HG03280 (cell line): ENCODE results near the gene PALD1.
A peak's percentile ranks its signal among the peaks of the same experiment; 100 is the strongest.

Source experiments
- ATAC-seq: cut with Tn5 transposase; IDR thresholded peaks from one replicate; pipeline ENCODE4 v1.9.1; 2021; ENCODE audit warnings: mild to moderate bottlenecking, moderate library complexity; ENCODE audit not compliant: unreplicated experiment

The PALD1 gene

DNA sequence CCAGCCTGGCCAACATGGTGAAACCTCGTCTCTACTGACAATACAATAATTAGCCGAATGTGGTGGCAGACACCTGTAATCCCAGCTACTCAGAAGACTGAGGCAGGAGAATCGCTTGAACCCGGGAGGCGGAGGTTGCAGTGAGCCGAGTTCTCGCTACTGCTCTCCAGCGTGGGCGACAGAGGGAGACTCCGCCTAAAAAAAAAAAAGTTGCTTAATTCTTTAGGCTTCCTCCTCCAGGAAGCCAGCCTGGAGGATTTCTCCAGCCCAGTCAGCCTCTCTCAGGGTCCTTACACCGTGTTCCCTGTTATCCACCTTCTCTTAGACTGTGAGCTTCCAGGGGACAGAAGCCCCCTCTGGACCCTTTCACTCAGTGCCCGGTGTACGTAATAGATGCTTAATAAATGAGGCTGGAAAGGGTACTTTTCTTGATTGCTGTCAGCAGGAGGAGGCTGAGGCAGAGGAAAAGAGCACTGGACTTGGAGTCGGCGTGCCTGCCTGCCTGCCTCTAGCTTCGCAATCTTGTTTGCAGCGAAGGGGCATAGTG is 20.7 kb upstream of the PALD1 start:
- no peak for ATAC-seq

DNA sequence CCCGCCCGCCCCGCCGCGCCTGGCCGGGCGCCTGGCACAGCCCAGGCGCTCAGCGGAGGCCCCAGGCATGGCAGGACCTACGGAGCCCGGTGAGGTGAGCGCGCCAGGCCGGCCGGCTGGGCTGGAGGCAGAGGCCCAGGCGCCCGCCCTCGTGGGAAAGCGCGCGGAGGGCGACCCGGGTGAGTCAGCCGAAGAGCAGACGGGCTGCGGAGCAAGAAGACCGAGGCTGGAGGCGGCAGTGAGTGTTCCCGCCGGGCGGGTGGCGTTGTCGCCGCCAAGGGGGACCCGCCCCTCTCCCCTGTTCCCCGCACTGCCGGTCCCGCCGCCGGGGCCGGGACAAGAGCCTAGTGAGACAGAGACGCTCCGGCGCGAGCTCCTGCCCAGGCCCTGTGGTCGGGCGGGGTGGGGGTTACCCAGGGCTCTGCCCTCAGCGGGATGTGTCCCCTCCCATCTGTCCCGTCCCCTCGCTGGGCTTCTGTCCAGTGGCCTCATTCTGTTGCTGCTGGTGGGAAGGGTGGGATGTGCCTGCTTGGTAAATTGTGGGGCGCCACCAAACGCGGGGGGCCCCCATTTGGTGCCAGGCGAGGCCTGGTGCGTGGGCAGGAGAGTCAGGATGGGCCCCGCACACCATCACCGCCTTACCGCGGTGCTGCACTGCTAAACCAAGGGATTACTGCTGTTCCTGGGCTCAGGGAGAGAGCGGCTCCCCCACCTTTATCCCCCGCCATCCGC is 20.1 kb upstream of the PALD1 start:
- no peak for ATAC-seq

- no peak for ATAC-seq
Observed at GRCh38 chr10:70459061-70459773, 19.4 kb upstream of the PALD1 start.

GRCh38 chr10:70459774-70460490 is 18.6 kb upstream of the PALD1 start:
- no peak for ATAC-seq

DNA sequence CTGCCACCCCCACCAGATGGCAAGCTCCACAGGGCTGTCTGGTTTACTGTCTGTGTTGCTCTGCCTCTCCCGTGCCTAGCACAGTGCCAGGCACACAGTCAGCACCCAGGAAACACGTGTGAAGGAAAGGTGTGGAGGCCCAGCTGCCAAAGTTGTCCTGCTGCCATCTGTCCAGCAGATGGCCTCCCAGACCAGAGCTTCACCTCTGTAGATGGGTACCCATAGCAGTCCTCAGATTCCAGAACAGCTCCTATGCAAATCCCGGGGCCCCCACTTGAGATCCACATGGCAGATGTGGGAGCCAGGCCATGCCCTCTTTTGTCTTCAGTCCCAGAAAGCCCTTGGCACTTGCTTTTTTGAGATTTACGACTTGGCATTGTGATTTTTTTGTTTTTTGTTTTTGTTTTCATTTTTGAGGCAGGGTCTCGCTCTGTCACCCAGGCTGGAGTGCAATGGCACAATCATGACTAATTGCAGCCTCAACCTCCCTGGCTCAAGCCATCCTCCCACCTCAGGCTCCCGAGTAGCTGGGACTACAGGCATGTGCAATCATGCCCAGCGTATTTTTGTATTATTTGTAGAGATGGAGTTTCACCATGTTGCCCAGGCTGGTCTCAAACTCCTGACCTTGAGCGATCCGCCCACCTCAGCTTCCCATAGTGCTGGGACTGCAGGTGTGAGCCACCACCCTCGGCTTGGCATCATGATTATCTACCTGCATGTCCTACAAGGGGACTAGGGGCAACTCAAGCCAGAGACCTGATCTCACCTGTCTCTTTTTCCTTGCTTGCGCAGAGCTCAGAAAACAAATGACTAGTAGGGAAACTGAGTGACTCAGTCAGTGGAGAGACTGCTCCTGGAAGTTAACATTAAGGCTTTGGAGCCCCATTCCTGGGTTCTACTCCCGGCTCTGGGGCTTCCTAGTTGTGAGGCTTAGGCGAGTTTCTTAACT is 16.9 kb upstream of the PALD1 start:
- no peak for ATAC-seq

- no peak for ATAC-seq
Observed at GRCh38 chr10:70462349-70462984, 16.1 kb upstream of the PALD1 start.

- ATAC-seq, result no peak
Observed at GRCh38 chr10:70465278-70465677, 13.3 kb upstream of the PALD1 start.

GRCh38 chr10:70465832-70466231 is 12.7 kb upstream of the PALD1 start:
- no peak for ATAC-seq

DNA sequence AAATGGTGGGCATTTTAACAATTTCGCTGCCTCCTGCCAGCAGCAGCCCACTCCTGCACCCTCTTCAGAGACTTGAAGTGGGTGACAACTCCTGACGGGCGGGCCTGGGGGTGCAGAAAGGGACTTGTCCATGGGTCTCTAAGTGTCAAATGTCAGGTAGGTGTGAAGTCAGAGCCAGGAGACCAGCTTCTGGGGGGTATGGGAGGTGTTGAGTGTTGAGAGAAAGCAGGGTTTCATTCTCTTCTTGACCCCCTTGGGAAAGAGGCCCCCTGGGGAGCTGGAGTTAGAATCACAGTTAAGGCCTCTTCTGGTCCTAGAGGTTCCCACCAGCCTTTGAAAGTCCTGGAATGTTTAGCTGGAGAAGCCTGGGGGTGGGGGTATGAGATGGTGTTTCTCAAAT is 11.6 kb upstream of the PALD1 start:
- ATAC-seq, result no peak

- ATAC-seq, result no peak
Observed at GRCh38 chr10:70472799-70473454, 5.6 kb upstream of the PALD1 start.

DNA sequence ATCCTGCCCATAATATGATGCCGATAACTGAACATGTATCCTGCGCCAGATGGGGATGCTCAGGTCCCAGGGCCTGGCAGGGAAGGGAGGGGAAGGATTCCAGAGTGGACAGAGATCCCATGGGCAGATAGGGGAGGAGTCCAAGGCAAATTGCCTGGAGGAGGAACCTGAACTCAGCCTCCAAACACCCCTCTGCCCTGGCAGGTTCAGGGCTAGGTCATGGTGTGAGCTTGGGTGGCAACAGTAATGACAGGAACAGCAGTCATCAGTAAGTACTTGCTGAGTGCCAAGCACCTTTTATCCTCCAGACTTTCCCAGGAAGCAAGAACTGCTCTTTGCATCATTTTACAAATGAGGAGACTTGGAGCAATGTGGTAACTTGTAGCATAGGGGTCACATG is 3.8 kb upstream of the PALD1 start:
- no peak for ATAC-seq

- ATAC-seq, result no peak
Observed at GRCh38 chr10:70475661-70476060, 2.9 kb upstream of the PALD1 start.

GRCh38 chr10:70476249-70477035 is 2.1 kb upstream of the PALD1 start:
- no peak for ATAC-seq

- ATAC-seq, result no peak
Observed at GRCh38 chr10:70477661-70478162, 855 bp upstream of the PALD1 start.

DNA sequence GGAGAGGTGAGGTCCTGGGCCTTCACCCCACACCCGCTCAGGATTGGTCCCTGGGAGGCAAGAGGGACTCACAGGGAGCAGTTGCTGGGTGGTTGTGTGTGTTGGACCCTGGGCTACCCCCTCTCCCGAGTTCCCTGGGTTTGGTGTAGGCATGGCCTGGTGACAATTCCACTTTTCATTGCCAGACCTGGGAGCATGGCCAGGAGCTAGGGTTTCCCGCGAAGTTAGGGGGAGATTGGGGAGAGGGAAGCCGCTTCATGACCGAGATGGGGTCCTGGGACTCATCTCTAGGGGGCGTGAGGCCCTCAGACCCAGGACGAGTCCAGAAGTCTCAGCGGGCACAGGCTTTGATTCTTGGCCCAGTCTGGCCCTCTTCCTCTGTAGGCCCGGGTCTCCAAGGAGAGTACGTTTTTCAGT is 606 bp downstream of the PALD1 start:
- peak; percentile 18 for ATAC-seq

- ATAC-seq, result no peak
Observed at GRCh38 chr10:70479626-70480238, 1.2 kb downstream of the PALD1 start.

- ATAC-seq, result no peak
Observed at GRCh38 chr10:70480239-70480861, 1.8 kb downstream of the PALD1 start.

GRCh38 chr10:70481105-70481504 is 2.5 kb downstream of the PALD1 start:
- no peak for ATAC-seq
